ENCODE results near the gene CAPG. TPM values are rescaled to one million over a fixed set of nuclear protein-coding genes. Genes with fewer than 3 reads are reported as not detected.

CAPG gene
- total RNA-seq, 1 donor from 2014 or later = 22.4 TPM

DNA sequence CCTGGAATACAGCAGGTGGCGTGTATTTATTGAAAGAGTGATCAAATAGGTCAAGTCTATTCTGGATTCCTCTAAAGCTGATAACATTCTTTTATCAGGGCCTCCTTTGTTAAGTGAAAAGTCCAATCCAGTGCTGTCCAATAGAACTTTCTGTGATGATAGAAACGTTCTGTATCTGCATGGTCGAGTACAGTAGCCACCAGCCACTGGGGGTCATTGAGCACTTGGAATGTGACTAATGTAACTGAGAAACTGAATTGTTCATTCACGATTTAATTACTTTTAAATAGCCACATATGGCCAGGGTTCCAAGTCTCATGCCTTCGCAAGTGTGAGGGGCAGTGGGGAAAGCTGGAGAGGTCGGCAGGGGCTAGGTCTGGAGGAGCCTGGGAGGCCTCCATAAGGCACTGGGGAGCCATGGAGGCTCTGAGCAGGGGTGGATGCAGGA is 28.9 kb upstream of the CAPG start:
- H3K27me3 ChIP-seq (ENCODE audit: control insufficient read depth in 3 of 3, insufficient read depth in 3 of 3, low read length in 3 of 3) = no peaks in the 10 kb centered on the region
- H3K9ac ChIP-seq (ENCODE audit: low read depth in 1 of 3, low read length in 3 of 3) = peak overlapping the region in 1 of 3 donors; percentile 77
- H3K4me1 ChIP-seq (ENCODE audit: control insufficient read depth in 3 of 3, insufficient read depth in 3 of 3, low read length in 3 of 3) = peaks cover 23 to 31% (median 23%) of the 10 kb centered on the region in 3 donors
- no peaks in the 10 kb centered on the region for H3K9me3 ChIP-seq (ENCODE audit: control insufficient read depth in 3 of 3, low read length in 3 of 3)
- H3K4me3 ChIP-seq (ENCODE audit: low read length in 3 of 3) = no peak overlapping the region
- H3K36me3 ChIP-seq (ENCODE audit: control insufficient read depth in 3 of 3, insufficient read depth in 3 of 3, low read length in 3 of 3) = no peaks in the 10 kb centered on the region
- peak overlapping the region; percentile 85 for H3K27ac ChIP-seq (ENCODE audit: low read depth, low read length)

DNA sequence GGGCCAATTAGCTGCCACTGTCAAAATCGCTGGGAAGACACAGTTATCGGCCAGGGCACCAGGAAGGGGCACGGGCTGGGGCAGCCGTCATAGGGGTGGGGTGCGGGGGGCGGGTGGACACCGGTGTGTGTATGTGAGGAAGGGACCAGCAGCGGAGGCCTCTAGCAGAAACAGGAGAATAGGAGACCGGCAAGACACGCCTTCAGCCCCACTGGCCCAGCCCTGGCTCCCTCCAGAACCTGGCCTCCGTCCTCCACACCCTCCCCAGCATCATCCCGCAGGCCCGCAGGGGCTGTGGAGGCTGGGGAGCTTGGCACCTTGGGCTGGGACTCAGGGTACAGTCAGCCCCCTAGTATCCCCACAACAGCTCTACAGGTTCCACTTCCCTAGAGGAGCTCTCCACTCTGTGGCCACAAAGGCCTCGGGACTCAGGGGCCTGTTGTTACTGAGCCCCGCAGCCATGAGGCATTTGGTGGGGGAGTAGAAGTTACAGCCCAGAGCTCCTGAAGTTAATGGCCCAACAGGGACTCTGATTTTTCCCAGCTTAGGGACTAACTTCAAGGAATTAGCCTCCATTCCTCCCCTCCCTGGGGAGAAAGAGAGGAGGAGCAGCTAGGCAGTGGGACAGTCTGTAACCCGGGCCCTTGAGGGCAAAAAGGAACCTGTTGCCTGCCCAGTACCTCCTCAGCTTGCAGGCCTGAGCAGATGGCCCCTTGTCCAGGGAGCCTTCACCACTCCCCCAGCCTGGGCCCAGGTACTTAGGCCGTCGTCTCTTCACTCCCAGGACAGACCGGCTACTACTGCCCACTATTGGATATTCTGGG is 28.2 kb upstream of the CAPG start:
- Histone ChIP-seq H3K36me3 (ENCODE audit: control insufficient read depth in 3 of 3, insufficient read depth in 3 of 3, low read length in 3 of 3) (no peaks in the 10 kb centered on the region), H3K4me1 (ENCODE audit: control insufficient read depth in 3 of 3, insufficient read depth in 3 of 3, low read length in 3 of 3) (peaks cover 29 to 37% (median 30%) of the 10 kb centered on the region in 3 donors), H3K9me3 (ENCODE audit: control insufficient read depth in 3 of 3, low read length in 3 of 3) (no peaks in the 10 kb centered on the region), H3K27me3 (ENCODE audit: control insufficient read depth in 3 of 3, insufficient read depth in 3 of 3, low read length in 3 of 3) (no peaks in the 10 kb centered on the region), H3K27ac (ENCODE audit: low read depth, low read length) (peak overlapping the region; percentile 85), H3K9ac (ENCODE audit: low read depth in 1 of 3, low read length in 3 of 3) (peak overlapping the region; percentile 67 to 77 (median 76)), H3K4me3 (ENCODE audit: low read length in 3 of 3) (peak overlapping the region; percentile 64 to 79 (median 76))

GRCh38 chr2:85437488-85438200 is 27.5 kb upstream of the CAPG start:
- peaks cover 37 to 45% (median 37%) of the 10 kb centered on the region in 3 donors for H3K4me1 ChIP-seq (ENCODE audit: control insufficient read depth in 3 of 3, insufficient read depth in 3 of 3, low read length in 3 of 3)
- H3K4me3 ChIP-seq (ENCODE audit: low read length in 3 of 3) = peak overlapping the region; percentile 64 to 79 (median 76)
- no peaks in the 10 kb centered on the region for H3K27me3 ChIP-seq (ENCODE audit: control insufficient read depth in 3 of 3, insufficient read depth in 3 of 3, low read length in 3 of 3)
- no peaks in the 10 kb centered on the region for H3K36me3 ChIP-seq (ENCODE audit: control insufficient read depth in 3 of 3, insufficient read depth in 3 of 3, low read length in 3 of 3)
- peak overlapping the region; percentile 85 for H3K27ac ChIP-seq (ENCODE audit: low read depth, low read length)
- peak overlapping the region; percentile 67 to 77 (median 76) for H3K9ac ChIP-seq (ENCODE audit: low read depth in 1 of 3, low read length in 3 of 3)
- H3K9me3 ChIP-seq (ENCODE audit: control insufficient read depth in 3 of 3, low read length in 3 of 3) = no peaks in the 10 kb centered on the region

DNA sequence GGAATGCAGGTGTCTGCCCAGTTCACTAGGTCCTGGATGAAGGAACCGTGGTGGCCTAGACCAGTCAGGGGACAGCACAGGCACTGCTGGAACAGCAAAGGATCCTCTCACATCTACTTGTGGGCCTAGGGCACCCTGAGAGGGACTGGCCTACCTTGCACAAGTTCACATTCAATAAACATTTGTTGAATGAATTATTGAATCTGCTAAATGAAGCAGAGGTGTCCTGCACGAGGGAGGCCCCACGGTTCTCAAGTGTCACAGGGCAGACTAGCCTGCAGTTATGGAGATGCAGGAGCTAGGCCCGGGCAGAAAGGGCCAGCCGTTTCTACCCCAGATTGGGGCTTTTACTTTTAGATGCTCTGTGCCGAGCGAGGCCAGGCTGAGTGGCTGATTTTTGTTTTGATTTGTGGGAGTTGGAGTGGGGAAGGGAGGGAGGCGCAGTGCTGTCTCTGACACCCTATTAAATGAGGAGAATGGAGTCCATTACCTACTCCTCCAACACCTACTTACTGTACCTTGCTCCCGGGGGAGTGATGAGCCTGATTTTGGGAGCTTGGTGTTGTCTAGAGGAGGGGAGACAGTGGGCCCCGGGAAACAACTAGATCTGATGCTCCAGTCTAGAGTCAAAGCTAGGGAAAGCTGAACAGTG is 26.8 kb upstream of the CAPG start:
- Histone ChIP-seq H3K4me3 (ENCODE audit: low read length in 3 of 3) (peak overlapping the region in 2 of 3 donors; percentile 35 to 56), H3K9ac (ENCODE audit: low read depth in 1 of 3, low read length in 3 of 3) (peak overlapping the region; percentile 61 to 77 (median 62))

DNA sequence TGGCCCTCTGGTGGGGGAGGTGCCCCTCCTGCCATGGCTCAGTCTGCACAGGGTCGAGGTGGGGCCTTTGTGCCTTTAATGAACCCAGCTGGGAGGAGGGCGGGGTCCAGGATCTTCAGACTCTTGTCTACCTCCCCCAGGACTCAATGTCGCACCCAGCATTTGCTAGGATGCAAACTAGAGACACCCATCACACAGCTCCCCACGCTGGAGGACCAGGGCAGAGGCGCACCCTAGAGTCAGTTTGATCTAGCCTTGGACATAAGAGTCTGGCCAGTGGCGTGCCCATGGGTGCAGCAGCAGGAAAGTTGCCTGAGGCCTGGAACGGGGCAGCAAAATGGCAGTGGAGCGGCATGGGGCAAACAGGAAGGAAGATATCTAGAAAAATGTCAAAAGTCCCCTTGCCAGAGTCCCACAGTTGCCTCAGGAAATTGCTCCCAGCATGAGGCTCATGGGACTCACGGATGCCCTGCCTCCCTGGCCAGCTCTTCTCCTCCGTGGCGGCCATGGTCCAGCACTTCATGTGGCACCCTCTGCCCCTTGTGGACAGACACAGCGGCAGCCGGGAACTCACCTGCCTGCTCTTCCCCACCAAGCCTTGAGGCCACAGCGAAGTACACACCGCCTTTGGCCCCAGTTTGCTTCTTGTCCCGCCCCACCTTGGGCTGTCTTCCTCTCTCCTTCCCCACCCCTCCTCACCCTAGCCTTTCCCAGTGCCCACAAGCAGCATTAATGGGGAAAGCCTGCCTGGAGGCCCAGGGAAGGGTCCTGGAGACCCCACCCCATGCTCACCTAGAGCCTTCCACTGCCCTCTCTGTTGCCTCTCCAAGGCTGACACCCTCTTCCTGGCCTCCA is 26.0 kb upstream of the CAPG start:
- no peaks in the 10 kb centered on the region for H3K9me3 ChIP-seq (ENCODE audit: control insufficient read depth in 3 of 3, low read length in 3 of 3)
- H3K36me3 ChIP-seq (ENCODE audit: control insufficient read depth in 3 of 3, insufficient read depth in 3 of 3, low read length in 3 of 3) = no peaks in the 10 kb centered on the region
- peaks cover 38 to 50% (median 39%) of the 10 kb centered on the region in 3 donors for H3K4me1 ChIP-seq (ENCODE audit: control insufficient read depth in 3 of 3, insufficient read depth in 3 of 3, low read length in 3 of 3)
- H3K9ac ChIP-seq (ENCODE audit: low read depth in 1 of 3, low read length in 3 of 3) = peak overlapping the region in 1 of 3 donors; percentile 77
- no peaks in the 10 kb centered on the region for H3K27me3 ChIP-seq (ENCODE audit: control insufficient read depth in 3 of 3, insufficient read depth in 3 of 3, low read length in 3 of 3)
- no peak overlapping the region for H3K4me3 ChIP-seq (ENCODE audit: low read length in 3 of 3)
- no peak overlapping the region for H3K27ac ChIP-seq (ENCODE audit: low read depth, low read length)

More for the DNA sequence above, 26.8 kb upstream of the CAPG start:
- Histone ChIP-seq H3K36me3 (ENCODE audit: control insufficient read depth in 3 of 3, insufficient read depth in 3 of 3, low read length in 3 of 3) (no peaks in the 10 kb centered on the region), H3K4me1 (ENCODE audit: control insufficient read depth in 3 of 3, insufficient read depth in 3 of 3, low read length in 3 of 3) (peaks cover 38 to 47% (median 38%) of the 10 kb centered on the region in 3 donors), H3K27ac (ENCODE audit: low read depth, low read length) (peak overlapping the region; percentile 85), H3K27me3 (ENCODE audit: control insufficient read depth in 3 of 3, insufficient read depth in 3 of 3, low read length in 3 of 3) (no peaks in the 10 kb centered on the region), H3K9me3 (ENCODE audit: control insufficient read depth in 3 of 3, low read length in 3 of 3) (no peaks in the 10 kb centered on the region)

GRCh38 chr2:85435220-85435958 is 25.2 kb upstream of the CAPG start:
- H3K4me1 ChIP-seq (ENCODE audit: control insufficient read depth in 3 of 3, insufficient read depth in 3 of 3, low read length in 3 of 3) = peaks cover 38 to 50% (median 39%) of the 10 kb centered on the region in 3 donors
- no peaks in the 10 kb centered on the region for H3K36me3 ChIP-seq (ENCODE audit: control insufficient read depth in 3 of 3, insufficient read depth in 3 of 3, low read length in 3 of 3)
- no peak overlapping the region for H3K9ac ChIP-seq (ENCODE audit: low read depth in 1 of 3, low read length in 3 of 3)
- H3K4me3 ChIP-seq (ENCODE audit: low read length in 3 of 3) = no peak overlapping the region
- H3K9me3 ChIP-seq (ENCODE audit: control insufficient read depth in 3 of 3, low read length in 3 of 3) = no peaks in the 10 kb centered on the region
- no peak overlapping the region for H3K27ac ChIP-seq (ENCODE audit: low read depth, low read length)
- no peaks in the 10 kb centered on the region for H3K27me3 ChIP-seq (ENCODE audit: control insufficient read depth in 3 of 3, insufficient read depth in 3 of 3, low read length in 3 of 3)

DNA sequence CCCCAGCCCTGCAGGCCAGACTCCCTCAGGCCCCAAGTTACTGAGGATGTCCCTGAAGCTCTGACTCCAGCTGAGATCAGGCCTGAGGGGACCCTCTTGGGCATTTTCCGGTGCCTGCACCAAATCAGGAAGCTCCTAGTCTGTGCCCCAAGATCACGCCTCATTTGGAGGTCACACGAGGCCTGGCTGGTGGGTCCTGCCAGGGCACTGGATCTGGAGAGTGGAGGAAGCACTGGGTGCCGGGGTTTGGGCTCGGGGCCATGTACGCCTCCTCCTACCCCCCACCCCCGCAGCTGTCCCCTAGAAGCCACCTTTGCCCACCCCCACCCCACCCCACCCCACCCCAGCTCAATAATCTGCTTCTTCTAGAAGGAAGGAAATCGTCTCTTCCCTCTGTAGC is 24.5 kb upstream of the CAPG start:
- peak overlapping the region; percentile 65 for H3K27ac ChIP-seq (ENCODE audit: low read depth, low read length)
- H3K9me3 ChIP-seq (ENCODE audit: control insufficient read depth in 3 of 3, low read length in 3 of 3) = no peaks in the 10 kb centered on the region
- H3K9ac ChIP-seq (ENCODE audit: low read depth in 1 of 3, low read length in 3 of 3) = no peak overlapping the region
- H3K36me3 ChIP-seq (ENCODE audit: control insufficient read depth in 3 of 3, insufficient read depth in 3 of 3, low read length in 3 of 3) = no peaks in the 10 kb centered on the region
- H3K27me3 ChIP-seq (ENCODE audit: control insufficient read depth in 3 of 3, insufficient read depth in 3 of 3, low read length in 3 of 3) = no peaks in the 10 kb centered on the region
- H3K4me3 ChIP-seq (ENCODE audit: low read length in 3 of 3) = no peak overlapping the region
- peaks cover 38 to 50% (median 39%) of the 10 kb centered on the region in 3 donors for H3K4me1 ChIP-seq (ENCODE audit: control insufficient read depth in 3 of 3, insufficient read depth in 3 of 3, low read length in 3 of 3)

- peaks cover 32 to 47% (median 36%) of the 10 kb centered on the region in 3 donors for H3K4me1 ChIP-seq (ENCODE audit: control insufficient read depth in 3 of 3, insufficient read depth in 3 of 3, low read length in 3 of 3)
- H3K36me3 ChIP-seq (ENCODE audit: control insufficient read depth in 3 of 3, insufficient read depth in 3 of 3, low read length in 3 of 3) = no peaks in the 10 kb centered on the region
- H3K4me3 ChIP-seq (ENCODE audit: low read length in 3 of 3) = no peak overlapping the region
- H3K9me3 ChIP-seq (ENCODE audit: control insufficient read depth in 3 of 3, low read length in 3 of 3) = no peaks in the 10 kb centered on the region
- H3K9ac ChIP-seq (ENCODE audit: low read depth in 1 of 3, low read length in 3 of 3) = peak overlapping the region in 1 of 3 donors; percentile 62
- no peaks in the 10 kb centered on the region for H3K27me3 ChIP-seq (ENCODE audit: control insufficient read depth in 3 of 3, insufficient read depth in 3 of 3, low read length in 3 of 3)
- peak overlapping the region; percentile 65 for H3K27ac ChIP-seq (ENCODE audit: low read depth, low read length)
These were observed 23.4 kb upstream of the CAPG start for GRCh38 chr2:85433511-85434089.

Measured in skeletal muscle tissue (tissue), 4 donors.